IPS-18c (cell line): ENCODE data around the gene ADGRF1.

Experiments
- H3K4me3 ChIP-seq: 2 replicates; pipeline ENCODE4 v1.7.0; 2013; ENCODE audit warnings: low read depth, mild to moderate bottlenecking, low read length, moderate library complexity; ENCODE audit not compliant: insufficient read depth
- H3K9me3 ChIP-seq: one replicate; pipeline ENCODE4 v1.6.1; 2013; ENCODE audit warnings: mild to moderate bottlenecking, low read length, moderate library complexity; ENCODE audit not compliant: control insufficient read depth, insufficient read depth

ADGRF1 gene

GRCh38 chr6:46964716-46965519, 77.2 kb downstream of the ADGRF1 start:
- H3K4me3 ChIP-seq, result no peak overlapping the region

GRCh38 chr6:46963626-46964025, 78.5 kb downstream of the ADGRF1 start:
- Histone ChIP-seq H3K4me3 (no peak overlapping the region), H3K9me3 (no peaks in the 10 kb centered on the region)

More at GRCh38 chr6:46964716-46965519, 77.2 kb downstream of the ADGRF1 start:
- H3K9me3 ChIP-seq, result no peaks in the 10 kb centered on the region

GRCh38 chr6:46963039-46963438, 79.1 kb downstream of the ADGRF1 start:
- Histone ChIP-seq H3K9me3 (no peaks in the 10 kb centered on the region), H3K4me3 (no peak overlapping the region)

- no peak overlapping the region for H3K4me3 ChIP-seq
- H3K9me3 ChIP-seq, result no peaks in the 10 kb centered on the region
Measured at GRCh38 chr6:46961711-46962110, 80.4 kb downstream of the ADGRF1 start.

- H3K4me3 ChIP-seq, result no peak overlapping the region
Measured at GRCh38 chr6:46961232-46961631, 80.9 kb downstream of the ADGRF1 start.

GRCh38 chr6:46959419-46959818, 82.7 kb downstream of the ADGRF1 start:
- Histone ChIP-seq H3K9me3 (no peaks in the 10 kb centered on the region), H3K4me3 (no peak overlapping the region)

More at GRCh38 chr6:46961232-46961631, 80.9 kb downstream of the ADGRF1 start:
- H3K9me3 ChIP-seq, result no peaks in the 10 kb centered on the region

GRCh38 chr6:46956409-46956808, 85.7 kb downstream of the ADGRF1 start:
- H3K9me3 ChIP-seq, result no peaks in the 10 kb centered on the region

GRCh38 chr6:46954837-46955451, 87.2 kb downstream of the ADGRF1 start:
- no peaks in the 10 kb centered on the region for H3K9me3 ChIP-seq

More at GRCh38 chr6:46956409-46956808, 85.7 kb downstream of the ADGRF1 start:
- no peak overlapping the region for H3K4me3 ChIP-seq

GRCh38 chr6:46953921-46954320, 88.2 kb downstream of the ADGRF1 start:
- Histone ChIP-seq H3K4me3 (no peak overlapping the region), H3K9me3 (no peaks in the 10 kb centered on the region)

More at GRCh38 chr6:46954837-46955451, 87.2 kb downstream of the ADGRF1 start:
- H3K4me3 ChIP-seq, result no peak overlapping the region

GRCh38 chr6:46949632-46950280, 92.4 kb downstream of the ADGRF1 start:
- Histone ChIP-seq H3K9me3 (no peaks in the 10 kb centered on the region), H3K4me3 (no peak overlapping the region)

- H3K9me3 ChIP-seq, result no peaks in the 10 kb centered on the region
- H3K4me3 ChIP-seq, result no peak overlapping the region
Measured at GRCh38 chr6:46948699-46949098, 93.4 kb downstream of the ADGRF1 start.
